Activated CD4-positive, alpha-beta T cell treated with anti-CD3 and anti-CD28 coated beads, Interleukin-2, amount 50 U/mL, for 48 hours (primary cell): ENCODE measurements around the gene DAO.

Experiments
- DNase-seq, 2 experiments: peaks; one replicate each; pipeline ENCODE4 v3.0.0-alpha.2; 2020

Gene DAO

DNA sequence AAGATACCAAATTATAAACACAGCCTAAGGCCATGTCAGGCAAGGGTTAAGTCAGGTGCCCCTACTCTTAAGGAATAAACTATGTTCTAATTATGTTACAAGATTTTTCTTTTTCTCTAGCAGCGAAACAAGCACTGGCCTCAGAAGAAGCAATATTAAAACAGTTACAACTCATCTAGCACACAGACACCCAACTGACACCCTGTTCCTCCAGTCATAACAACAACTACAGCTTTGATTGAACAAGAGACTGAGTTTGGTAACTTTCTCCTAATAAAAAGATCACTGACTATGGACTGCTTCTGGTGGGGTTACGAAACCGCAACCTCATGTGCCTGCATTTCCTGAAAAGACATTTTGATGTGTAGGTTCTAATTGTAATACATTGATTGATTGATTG is 3.3 kb upstream of the DAO start:
- DNase-seq: no peak

DNA sequence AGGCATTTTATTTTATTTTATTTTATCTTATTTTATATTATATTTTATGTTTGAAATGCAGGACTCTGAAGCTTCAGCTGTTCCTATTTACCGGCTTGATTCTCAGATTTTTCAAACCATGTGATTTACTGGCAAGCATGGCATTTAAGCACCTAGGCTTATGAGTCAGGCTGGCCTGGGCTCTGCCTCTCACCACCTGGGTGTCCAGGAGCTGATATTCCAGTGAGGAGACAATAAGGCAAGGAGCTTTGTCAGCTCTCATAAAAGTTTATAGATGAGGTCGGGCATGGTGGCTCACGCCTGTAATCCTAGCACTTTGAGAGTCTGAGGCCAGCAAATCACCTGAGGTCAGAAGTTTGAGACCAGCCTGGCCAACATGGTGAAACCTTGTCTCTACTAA is 2.1 kb downstream of the DAO start:
- DNase-seq: no peak

DNA sequence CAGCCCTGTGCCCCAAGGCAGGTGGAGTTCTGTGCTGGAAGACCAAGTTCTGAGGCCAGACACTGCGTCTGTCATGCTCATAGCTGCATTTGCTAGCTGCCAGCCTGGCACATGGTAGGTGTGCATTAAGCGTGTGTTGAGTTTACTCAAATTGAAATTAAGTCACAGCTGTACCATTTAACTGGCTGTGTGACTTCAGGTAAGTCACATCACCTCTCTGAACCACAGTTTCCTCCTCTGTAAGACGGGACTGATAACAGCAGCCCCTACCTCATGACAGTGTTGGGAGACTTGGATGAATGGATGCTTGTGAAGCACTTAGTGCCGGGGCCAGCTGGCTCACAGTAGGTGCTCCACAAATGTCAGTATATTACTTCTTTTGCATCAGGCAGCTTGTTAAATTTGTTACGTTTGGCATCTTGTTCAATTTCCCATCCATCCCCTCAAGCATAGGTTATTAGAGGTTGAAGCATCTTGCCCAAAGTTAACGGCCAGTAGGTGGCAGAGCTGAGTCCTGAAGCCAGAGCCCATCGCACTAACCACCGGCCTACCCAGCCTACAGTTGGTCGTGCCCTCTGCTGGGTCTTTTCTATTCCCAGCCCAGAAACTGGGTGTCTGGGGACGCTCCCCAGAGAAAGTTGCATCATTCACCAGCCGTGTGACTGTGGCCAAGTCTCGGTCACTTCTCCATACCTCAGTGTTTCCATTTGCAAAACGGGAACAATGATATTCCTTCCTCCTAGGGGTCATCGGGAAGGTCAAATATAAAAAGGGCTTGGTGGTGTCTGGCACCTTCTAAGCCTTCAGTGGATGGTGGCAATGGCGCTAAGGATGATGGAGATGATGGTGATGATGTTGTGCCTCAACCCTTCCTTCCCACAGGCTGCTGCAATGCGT is 4.5 kb downstream of the DAO start:
- peak; percentile 81 to 84 for DNase-seq

DNA sequence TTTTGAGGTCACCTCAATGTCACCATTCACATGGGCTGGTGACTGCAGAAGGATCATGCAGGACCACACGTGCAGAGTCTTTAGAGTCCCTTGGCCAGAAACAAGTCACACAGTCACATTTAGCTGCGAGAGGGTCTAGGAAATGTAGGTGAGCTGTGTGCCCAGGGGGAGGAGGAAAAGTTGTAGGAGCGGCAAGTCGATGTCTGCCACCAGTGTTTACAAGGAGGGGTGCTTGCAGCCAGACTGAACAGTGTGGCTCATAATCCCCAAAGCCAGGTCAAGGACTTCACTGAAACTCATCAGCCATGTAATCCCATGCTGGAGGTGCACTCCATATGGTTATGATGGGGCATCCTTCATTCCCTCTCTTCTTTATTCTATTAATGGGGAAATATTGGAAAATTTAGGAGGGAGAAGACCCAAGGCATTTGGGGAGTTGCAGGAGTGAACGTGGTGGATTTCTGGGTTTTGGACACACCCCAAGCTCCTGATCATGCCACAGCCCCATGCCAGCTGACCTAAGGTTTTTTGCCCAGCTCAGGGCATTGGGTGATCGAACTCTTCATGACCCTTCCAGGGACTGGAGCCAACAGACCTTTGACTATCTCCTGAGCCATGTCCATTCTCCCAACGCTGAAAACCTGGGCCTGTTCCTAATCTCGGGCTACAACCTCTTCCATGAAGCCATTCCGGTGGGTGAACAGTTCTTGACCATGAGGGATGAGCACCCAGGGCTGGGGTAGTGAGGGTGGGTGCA is 7.2 kb downstream of the DAO start:
- no peak for DNase-seq

DNA sequence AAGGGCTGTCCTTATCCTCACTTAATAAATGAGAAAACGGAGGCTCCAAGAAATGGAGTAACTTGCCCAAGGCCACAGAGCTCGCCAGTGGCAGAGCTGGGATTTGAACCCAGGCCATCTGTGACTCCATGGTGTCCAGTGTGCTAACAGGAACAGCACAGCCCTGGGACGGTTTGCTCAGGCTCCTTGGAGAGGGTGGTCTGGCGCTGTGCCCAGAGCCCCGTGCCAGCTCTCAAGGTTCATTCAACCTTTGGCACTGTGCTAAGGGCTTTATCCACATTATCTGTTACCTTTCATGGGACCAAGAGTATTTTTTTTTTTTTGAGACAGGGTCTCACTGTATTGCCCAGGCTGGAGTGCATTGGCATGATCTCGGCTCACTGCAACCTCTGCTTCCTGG is 8.1 kb downstream of the DAO start:
- no peak for DNase-seq

DNA sequence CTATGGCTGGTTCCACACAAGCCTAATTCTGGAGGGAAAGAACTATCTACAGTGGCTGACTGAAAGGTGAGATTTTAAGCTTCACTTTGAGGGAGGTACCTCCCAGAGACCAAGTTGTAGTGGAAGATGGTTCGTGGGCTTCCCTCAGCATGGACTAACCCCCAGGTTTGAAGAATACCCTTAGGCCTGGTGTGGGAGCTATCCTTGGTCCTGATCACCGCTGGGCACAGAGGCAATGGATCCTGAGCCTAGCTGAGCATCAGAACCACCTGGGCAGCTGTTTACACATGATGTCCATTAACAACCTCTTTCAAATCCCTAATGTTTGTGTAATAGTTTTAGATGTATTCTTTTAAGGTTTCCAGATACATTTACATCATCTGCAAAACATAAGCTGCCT is 10.3 kb downstream of the DAO start:
- DNase-seq: peak; percentile 8 to 16

DNA sequence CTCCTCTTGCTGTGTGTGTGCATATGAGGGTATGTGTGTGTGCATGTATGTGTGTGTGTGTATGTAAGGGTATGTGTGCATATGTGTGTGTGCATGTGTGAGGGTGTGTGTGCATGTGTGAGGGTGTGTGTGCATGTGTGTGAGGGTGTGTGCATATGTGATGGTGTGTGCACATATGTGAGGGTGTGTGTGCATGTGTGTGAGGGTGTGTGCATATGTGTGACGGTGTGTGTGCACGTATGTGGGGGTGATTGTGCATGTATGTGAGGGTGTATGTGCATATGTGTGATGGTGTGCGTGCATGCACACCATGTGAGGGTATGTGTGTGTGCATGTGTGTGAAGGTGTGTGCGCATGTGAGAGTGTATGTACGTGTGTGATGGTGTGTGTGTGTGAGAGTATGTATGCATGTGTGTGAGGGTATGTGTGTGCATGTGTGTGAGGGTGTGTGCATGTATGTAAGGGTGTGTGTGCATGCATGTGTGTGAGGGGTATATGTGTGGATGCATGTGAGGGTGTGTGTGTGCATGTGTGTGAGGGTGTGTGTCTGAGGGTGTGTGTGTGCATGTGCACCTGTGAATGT is 15.4 kb downstream of the DAO start:
- DNase-seq: no peak

DNA sequence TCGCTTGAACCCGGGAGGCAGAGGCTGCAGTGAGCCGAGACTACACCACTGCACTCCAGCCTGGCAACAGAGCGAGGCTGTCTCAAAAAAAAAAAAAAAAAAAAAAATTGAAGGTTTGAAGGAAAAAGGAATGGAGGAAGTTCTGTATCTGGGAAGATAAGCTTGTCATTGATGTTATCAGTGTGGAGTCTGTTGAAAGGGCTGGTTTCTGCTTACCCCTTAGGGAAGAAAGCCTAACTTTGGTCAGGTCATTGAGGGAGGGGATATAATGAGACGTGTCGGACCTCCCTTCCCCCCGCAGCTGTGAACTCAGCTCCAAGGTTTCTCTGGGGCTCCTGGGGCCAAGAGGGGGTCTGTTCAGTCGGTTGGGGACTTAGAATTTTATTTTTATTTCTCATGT is 16.4 kb downstream of the DAO start:
- DNase-seq: no peak

DNA sequence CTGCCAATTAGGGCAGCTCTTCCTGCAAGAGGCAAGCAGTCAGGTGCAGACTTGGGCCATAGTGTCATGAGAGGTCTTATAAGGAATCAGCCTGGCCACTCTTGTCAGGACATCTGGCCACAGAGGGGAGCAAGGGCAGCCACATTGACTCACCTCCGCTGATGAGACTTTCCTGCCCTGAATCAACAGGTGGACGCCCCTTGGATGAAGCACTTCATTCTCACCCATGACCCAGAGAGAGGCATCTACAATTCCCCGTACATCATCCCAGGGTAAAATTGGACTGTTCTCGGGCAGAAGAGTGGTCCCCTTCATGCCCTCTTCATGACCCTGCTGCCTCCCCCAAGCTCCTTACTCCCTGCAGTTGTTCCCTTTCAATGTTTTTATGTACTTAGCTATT is 16.9 kb downstream of the DAO start:
- no peak for DNase-seq

DNA sequence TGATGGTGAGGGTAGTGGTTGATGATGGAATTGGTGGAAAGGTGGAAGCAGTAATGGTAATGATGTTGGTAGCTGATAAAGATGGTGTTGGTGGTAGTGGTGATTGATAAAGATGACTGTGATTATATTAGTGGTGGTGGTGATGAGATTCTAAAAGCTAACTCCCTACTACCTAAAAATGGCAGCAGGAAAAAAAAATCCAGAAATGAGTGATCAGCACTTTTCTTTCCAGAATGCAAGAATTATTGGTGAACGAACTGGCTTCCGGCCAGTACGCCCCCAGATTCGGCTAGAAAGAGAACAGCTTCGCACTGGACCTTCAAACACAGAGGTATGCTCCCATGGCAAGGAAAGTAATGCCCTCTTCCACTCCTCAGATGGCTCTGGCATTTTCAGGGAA is 19.3 kb downstream of the DAO start:
- DNase-seq: no peak

DNA sequence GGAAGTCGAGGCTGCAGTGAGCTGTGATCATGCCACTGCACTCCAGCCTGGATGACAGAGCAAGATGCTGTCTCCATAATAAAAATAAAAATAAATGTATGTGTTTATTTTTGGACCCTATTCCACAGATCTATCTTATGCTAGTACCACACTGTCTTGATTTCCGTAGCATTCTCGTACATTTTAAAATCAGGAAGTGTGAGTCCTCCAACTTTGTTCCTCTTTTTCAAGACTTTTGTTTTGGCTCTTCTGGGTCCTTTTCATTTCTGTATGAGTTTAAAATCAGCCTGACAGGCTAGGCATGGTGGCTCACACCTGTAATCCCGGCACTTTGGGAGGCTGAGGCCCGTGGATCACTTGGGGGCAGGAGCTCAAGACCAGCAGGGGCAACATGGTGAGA is 25.8 kb downstream of the DAO start:
- no peak for DNase-seq

DNA sequence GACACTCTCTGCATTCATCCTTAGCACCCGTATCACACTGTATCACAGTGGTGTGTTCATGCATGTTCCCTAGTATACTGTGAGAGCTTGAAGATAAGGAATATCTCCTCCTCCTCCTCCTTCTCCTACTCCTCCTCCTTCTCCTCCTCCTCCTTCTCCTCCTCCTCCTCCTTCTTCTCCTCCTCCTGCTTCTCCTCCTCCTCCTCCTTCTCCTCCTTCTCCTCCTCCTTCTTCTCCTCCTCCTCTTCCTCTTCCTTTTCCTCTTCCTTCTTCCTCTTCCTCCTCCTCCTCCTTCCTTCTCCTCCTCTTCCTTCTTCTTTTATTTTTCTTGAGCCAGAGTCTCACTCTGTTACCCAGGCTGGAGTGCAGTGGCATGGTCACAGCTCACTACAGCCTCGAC is 27.1 kb downstream of the DAO start:
- no peak for DNase-seq

DNA sequence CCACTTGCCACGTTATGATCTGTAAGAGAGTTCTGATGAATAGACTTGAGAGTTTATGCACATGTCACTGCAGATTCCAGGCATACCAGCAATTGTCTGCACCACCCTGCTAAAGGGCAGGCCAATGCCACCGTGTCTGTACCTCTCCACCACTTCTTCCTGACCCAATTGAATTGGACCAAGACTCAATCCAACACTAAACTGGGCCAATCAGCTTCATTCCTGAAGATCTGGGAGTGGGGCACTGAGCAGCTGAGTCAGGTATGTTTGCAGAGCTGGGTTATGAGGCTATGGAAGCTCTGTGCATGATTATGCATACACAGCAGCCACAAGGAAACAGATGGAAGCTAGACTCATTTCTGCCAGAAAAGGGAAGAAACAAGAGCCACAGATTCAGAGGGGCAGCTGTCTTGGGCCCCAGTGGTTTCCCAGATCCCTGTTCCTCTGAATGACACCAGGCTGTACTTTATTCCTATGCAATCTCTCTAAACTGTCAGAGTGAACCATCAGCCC is 28.0 kb downstream of the DAO start:
- DNase-seq: no peak

DNA sequence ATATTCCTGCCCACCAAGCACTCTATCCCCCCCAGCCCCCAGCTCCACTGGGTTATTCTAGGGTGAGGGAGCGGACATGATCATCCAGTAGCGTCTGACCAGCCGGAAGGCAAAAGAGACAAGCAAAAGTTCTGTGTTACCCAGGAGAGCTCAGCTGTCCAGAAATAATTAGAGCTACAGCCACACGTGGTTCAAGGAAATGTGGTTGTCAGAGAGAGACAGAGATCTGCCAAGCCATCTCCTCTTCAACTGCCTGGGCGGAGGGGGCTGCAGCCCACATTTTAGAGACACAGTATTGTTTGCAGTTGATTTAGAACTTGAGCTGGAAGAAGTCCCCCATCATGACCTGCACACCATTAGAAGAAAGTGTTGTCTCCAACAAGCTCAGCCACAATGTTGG is 30.4 kb downstream of the DAO start:
- DNase-seq: no peak

DNA sequence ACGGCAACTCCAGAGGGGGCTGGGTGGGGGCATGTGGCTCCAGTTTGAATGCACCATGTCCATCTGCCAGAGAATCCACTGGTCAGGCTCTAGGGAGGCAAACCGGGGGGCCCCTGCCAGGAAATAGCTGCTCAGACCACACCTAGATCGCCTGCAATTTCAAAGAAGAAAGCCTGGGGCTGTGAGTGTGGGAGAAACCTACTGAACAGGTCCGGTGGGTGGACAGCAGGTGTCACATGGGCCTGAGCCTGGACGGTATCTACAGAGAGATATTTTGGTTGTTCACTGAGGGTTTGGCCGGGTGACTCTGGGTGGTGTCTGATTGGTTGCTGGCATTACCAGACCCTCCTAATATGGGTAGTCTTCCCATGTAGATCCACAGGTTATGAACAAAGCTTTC is 32.0 kb downstream of the DAO start:
- DNase-seq: no peak

DNA sequence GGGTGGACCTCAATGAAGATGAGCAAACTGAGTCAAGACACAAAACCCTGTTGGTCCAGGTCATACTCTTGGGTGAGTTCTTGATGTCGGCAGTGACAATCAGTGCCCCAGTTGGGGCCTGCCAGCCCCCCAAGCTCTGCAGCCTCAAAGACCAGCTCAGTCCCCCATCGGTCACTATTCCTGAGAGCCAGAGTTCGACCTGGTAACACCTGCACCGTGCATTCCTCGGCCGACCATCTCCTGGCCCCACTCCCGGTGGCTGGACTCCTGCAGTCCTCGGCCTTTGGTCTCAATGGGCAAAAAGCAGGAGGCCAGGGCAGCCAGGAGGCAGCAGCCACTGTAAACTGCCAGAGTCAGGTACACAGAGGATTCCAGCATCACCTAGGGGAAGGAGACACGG is 32.5 kb downstream of the DAO start:
- no peak for DNase-seq

DNA sequence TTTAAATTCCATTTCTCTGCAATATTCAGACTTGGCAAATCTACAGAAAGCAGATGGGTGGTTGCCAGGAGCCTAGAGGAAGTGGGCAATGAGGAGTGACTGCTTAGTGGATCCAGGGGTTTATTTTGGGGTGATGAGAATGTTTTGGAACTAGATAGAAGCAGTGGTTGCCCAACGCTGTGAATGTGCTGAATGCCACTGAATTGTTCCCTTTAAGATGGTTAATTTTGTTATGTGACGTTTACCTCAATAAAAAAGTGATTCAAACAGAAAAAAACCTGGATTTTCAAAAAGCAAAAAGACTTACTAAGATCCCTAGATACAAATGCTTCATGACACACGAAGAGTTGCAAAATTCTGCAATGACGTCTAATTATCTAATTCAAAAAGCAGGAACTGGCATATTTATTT is 34.2 kb downstream of the DAO start:
- no peak for DNase-seq

DNA sequence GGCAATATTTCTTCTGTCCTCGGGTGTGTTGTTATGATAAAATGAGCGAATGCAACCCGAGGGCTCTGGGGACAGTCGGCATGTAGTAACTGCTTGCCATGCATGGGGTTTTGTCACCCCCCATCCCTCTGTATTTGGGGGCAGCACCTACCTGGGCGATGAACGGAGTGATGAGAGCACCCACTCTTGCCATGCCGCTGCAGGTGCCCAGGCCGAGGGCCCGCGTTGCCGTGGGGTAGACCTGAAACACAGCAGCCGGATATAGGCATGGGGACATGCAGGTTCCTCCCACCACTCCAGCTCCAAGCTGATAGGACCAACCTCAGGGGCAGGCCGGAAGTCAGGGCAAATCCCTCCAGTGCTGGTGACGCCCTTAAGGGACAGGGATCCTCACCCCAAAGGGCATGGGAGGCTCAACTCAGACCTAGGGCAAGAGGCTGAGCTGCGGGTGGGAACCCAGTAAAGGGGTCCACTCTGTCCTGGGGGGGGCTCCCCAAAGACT is 35.8 kb downstream of the DAO start:
- DNase-seq: no peak

DNA sequence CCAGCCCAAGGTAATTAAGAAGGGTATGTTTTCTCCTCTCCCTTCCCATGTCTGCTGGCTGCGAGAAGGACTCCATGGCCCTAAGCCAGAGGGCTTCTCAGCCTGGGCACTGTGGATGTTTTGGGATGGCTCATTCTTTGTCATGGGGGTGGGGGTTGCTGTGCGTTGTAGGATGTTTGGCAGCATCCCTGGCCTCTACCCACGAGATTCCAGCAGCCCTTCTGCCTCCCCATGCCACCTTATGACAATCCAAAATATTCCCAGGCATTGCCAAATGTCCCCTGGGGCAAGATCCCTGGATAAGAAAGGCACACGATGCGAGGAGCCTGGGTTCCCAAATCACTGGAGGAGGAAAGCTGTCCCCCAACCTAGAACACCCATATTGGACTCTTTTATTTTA is 36.4 kb downstream of the DAO start:
- DNase-seq: no peak

DNA sequence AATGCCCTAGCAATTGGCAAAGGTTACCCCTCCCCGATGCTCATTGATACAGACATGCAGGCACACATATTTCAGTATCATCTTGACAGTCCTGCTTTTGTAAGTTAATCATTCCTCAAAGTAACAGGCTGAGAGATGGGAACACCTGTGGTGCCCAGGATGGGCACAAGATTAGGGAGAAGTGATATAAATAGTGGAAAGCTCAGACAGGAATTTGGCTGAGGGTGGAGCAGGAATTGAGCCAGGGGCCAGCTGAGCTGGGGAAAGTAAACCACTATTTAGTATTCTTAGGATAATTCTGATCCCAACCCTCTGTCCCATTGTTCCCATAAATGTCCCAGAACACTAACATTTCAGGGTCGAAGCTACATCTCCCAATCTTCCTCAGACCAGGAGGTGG is 38.3 kb downstream of the DAO start:
- DNase-seq: no peak

DNA sequence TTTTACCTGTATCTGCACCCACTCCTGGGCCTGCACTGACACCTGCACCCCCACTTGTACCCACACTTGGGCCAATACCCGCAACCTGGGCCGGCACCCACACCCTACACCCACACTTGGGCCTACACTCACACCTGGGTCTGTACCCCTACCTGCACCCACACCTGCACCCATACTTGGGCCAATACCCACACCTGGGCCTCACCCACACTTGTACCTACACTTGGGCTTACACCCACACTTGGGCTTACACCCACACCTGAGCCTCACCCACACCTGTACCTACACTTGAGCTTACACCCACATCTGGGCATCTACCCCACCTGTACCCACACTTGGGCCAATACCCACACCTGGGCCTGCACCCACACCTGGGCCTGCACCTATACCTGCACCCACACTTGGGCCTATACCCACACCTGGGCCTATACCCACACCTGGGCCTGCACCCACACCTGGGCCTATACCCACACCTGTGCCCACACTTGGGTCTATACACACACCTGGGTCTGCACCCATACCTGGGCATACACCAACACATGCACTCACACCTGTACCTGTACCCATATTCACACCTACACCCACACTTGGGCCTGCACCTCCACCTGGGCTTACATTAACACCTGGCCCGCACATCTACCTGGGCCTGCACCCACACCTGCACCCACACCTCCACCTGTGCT is 39.2 kb downstream of the DAO start:
- no peak for DNase-seq

DNA sequence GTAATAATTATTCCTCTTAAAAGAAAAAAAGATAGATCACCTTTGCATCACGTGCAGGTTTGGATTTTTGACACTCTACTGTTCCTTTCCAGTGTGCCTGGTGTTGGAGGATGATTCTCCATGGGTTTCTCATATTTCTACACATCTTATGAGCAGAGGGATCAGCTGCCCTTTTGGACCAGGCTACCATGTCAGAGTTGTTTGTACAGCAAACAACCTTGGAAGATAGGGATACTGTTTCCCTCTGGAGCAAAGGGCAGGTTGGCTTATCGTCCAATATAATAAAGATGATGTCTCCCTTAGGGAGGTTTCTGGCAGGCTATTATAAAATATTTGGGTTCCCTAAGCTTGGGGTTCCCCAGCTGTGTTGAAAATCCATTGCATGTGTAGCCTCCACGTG is 42.1 kb downstream of the DAO start:
- DNase-seq: no peak

DNA sequence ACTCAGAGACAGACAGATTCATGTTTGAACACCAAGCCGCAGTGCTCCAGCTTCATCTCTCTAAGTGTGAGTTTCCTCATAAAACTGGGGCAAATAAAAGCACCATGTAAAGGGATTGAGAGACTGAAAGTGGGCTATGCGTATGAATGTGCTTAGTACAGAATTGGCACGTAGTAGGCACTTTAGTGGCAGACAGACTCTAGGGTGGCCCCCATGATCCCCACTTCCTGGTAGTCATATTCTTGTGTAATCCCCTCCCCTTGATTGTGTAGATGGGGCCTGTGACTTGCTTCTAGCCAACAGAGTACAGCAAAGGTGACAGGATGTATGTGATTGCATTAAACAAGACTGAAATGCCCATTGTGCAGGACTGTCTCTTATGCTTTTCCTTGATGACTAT is 43.0 kb downstream of the DAO start:
- DNase-seq: no peak
